ENCODE measurements around the gene GNL1.
"Not testable (repeated sequence)": the region's sequence is repeated elsewhere in the genome, so short reads cannot be mapped to it uniquely, and the experiment has no call there.

The GNL1 gene

DNA sequence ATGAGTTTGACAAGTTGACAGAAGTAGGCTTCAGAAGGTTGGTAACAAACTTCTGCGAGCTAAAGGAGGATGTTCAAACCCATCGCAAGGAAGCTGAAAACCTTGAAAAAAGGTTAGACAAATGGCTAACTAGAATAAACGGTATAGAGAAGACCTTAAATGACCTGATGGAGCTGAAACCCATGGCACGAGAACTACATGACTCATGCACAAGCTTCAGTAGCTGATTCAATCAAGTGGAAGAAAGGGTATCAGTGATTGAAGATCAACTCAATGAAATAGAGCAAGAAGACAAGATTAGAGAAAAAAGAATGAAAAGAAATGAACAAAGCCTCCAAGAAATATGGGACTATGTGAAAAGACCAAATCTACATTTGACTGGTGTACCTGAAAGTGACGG is 34.3 kb downstream of the GNL1 start:
- not testable (repeated sequence) for DNase-seq

DNA sequence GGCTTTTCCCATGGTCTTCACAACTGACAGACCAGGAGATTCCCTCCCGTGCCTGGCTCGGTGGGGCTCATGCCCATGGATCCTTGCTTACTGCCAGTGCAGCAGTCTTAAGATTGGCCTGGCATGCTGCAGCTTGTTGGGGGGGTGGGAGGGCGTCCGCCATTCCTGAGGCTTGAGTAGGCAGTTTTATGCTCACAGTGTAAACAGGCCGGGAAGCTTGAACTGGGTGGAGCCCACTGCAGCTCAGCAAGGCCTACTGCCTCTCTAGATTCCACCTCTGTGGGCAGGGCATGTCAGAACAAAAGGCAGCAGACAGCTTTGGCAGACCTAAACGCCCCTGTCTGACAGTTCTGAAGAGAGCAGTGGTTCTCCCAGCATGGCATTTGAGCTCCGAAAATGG is 35.2 kb downstream of the GNL1 start:
- DNase-seq, result not testable (repeated sequence)

DNA sequence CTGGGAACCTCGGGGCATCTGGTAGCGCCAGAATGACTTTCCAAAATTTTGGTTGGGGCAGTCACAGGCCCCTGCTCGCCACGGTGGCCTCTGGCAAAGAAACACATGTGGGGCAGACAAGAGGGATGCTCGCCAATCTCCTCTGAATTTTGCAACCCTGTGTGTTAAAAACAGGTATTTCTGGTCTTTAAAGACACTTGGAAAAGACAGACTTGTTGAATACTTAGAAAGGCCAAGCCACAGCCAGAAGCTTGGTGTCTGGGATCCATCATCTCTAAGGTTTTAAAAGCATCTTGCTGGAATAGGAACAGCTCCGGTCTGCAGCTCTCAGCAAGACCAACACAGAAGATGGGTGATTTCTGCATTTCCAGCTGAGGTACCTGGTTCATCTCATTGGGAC is 35.8 kb downstream of the GNL1 start:
- no peak for DNase-seq

DNA sequence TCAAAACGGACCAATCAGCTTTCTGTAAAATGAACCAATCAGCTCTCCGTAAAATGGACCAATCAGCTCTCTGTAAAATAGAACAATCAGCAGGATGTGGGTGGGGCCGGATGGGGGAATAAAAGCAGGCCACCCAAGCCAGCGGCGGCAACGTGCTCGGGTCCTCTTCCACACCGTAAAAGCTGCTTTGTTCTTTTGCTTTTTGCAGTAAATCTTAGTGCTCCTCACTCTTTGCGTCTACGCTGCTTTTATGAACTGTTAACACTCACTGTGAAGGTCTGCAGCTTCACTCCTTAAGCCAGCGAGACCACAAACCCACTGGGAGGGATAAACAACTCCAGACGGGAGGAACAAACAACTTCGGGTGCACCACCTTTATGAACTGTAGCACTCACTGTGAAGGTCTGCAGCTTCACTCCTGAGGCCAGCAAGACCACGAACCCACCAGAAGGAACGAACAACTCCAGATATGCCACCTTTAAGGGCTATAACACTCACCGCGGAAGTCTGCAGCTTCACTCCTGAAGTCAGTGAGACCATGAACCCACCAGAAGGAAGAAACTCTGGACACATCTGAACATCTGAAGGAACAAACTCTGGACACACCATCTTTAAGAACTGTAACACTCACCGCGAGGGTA is 37.7 kb downstream of the GNL1 start:
- peak; percentile 33 for DNase-seq

DNA sequence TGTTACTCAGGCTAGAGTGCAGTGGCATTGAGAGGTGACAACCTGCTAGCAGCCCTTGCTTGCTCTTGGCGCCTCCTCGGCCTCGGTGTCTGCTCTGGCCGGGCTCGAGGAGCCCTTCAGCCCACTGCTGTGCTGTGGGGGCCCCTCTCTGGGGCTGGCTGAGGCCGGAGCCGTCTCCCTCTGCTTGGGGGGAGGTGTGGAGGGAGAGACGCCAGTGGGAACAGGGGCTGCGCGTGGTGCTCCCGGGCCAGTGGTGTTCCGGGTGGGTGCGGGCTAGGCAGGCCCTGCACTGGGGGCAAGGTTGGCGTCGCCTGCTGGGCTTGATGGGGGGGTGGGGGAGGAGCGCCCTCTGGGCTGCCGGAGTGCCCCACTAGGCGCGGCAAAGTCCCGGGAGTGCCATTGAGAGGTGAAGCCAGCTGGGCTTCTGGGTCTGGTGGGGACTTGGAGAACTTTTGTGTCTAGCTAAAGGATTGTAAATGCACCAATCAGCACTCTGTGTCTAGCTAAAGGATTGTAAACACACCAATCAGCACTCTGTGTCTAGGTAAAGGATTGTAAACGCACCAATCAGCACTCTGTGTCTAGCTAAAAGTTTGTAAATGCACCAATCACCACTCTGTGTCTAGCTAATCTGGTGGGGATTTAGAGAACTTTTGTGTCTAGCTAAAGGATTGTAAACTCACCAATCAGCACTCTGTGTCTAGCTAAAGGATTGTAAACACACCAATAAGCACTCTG is 38.4 kb downstream of the GNL1 start:
- not testable (repeated sequence) for DNase-seq

DNA sequence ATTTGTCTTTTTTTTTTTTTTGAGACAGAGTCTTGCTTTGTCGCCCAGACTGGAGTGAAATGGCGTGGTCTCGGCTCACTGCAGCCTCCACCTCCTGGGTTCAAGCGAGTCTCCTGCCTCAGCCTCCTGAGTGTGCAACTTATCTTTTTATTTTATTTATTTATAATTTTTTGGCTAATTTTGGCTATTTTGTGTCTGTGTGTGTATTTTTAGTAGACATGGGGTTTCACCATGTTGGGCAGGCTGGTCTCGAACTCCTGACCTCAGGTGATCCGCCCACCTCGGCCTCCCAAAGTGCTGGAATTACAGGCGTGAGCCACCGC is 39.6 kb downstream of the GNL1 start:
- not testable (repeated sequence) for DNase-seq

DNA sequence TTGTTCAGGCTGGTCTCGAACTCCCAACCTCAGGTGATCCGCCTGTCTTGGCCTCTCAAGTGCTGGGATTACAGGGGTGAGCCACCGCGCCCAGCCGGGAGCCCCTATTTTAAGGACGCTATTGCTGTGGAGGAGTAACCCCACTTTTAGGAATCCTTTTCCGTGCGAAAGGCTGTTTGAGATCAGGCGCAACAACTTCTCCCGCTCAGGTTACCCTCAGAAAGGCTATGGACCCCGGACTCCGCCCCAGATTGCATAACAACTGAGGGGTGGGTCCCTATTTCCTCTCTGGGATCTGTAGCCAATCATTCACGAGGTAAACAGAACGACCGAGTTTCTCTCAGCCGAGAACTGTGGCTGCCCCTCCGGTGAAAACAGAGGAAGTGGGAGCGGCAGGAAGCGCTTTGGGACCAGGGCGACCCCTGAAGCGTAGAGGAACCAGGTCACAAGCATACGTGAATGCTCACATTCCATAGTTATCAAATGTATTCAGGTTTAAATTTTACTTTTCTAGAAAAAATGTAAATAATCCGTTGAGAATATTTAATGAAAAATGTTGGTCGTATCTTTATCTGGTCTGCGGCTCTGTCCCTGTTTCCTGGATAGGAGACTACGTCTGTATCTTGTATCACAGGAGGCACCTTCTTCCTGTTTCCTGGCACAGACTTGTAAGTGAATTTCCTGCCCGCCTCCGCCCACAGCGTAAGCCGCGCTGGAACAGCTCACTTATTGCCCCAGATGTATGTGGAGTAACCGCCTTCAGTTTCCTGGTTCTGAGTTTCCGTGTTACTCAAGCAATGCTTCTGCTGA is 40.1 kb downstream of the GNL1 start:
- DNase-seq, result peak; percentile 87

DNA sequence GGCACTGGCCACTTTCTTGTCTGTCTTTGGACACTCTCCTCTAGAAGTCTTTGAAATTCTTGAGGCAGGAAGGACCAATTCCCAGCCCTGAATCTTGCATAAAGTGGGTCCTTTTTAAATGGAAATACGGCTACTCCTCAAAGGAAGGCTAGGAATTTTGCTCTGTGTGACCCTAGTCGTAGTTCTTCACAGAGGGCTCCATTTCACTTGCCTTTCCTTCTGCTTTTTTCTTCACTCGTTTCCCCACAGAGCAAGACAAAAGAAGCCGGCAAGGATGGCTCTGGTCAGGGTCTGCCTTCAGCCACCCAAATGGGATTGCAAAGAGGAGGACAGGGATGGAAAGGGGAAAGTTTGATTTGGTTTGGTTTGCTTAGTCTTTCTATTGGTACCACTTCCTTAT is 41.2 kb downstream of the GNL1 start:
- DNase-seq, result no peak

DNA sequence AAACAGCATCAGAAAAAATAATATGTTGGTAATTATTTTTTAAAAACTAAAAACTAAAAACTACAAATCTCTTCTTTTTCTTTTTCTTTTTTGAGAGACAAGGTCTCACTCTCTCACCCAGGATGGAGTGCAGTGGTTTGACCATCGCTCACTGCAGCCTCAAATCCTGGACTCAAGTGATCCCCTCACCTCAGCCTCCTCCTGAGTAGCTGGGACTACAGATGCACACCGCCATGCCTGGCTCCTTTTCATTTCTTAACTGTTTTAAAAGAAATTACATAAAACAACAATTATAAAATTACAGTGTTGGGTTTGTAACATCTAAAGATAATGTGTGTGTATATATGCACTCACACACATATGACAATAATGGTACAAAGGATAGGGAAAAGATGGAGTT is 42.8 kb downstream of the GNL1 start:
- no peak for DNase-seq

DNA sequence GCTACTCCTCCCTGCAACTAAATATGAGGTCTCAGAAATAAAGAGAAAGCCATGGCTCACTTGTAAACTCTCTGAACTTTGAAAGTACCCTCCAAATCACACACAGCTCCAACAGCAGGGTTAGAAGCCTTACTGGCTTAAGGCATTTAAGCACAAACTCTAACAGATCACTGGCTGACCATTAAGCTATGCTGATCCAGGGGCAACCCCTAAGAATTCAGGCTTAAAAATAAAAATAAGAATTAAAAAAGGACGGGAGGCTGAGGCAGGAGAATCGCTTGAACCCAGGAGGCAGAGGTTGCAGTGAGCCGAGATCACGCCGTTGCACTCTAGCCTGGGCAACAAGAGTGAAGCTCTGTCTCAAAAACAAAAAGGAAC is 45.1 kb downstream of the GNL1 start:
- DNase-seq, result no peak

DNA sequence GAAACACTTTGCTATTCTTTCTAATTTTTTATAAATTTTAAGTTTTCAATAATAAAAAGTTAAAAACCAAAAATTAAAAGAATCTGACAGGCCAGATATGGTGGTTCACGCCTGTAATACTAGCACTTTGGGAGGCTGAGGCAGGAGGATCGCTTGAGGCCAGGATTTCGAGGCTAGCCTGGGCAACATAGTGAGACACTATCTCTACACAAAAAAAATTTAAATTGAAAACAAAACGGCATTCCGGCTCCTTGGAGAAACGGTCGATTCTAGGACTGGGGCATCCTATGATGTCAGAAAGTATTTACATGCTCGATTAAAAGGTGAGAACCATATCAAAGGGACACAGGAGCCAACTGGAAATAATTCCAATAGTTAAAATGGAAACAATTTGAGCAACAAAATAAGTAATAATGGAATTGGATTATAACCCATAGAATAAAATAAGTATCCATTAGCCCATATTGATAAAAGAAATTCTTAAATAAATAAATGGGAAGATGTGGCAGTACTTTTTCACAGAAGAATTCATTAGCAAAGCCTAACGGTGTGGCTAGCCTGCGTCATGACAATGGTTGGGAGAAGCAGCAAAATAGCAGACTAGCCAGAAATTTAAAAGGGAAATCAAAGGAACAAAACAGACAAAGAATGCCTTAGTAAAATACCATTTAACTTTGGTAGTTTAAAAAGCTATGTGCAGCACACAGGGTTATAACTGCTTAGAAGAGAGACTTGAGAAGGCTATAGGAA is 45.7 kb downstream of the GNL1 start:
- DNase-seq, result no peak

DNA sequence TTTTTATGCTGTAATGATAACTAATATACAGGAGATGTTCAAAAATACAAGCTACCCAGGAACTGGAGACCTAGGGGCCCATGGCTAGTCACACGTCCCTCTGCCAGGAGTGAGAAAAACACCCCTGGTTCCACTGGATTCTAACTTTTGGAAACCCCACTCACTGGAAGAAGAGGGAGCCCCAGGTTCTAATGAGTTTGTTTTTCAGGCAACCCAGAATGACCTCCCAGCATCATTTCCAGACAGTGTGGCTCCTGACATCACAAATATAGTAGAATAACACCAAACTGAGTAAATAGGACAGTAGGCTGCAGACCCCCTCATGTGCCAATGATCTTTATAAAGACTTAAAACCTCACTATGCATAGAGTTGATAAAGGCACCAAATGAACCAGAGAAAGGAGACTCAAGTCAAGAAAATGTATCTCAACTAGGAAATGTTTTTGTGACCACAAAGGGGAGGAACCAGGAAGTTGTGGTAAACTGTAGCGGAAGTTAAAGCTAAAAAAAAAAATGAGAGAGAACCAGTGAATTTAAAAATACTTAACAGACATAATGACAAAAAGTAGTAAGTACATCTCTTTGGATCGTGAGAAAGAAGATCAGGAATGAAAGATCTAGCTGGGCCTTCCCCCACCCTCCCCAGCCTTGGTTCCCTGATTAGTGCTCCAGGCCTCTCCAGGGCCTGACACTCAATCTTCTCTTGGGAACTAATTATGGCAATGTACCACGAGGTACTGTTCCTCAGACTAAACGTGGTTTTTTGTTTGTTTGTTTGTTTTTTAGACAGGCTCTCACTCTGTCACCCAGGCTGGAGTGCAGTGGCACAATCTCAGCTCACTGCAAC is 47.2 kb downstream of the GNL1 start:
- no peak for DNase-seq

DNA sequence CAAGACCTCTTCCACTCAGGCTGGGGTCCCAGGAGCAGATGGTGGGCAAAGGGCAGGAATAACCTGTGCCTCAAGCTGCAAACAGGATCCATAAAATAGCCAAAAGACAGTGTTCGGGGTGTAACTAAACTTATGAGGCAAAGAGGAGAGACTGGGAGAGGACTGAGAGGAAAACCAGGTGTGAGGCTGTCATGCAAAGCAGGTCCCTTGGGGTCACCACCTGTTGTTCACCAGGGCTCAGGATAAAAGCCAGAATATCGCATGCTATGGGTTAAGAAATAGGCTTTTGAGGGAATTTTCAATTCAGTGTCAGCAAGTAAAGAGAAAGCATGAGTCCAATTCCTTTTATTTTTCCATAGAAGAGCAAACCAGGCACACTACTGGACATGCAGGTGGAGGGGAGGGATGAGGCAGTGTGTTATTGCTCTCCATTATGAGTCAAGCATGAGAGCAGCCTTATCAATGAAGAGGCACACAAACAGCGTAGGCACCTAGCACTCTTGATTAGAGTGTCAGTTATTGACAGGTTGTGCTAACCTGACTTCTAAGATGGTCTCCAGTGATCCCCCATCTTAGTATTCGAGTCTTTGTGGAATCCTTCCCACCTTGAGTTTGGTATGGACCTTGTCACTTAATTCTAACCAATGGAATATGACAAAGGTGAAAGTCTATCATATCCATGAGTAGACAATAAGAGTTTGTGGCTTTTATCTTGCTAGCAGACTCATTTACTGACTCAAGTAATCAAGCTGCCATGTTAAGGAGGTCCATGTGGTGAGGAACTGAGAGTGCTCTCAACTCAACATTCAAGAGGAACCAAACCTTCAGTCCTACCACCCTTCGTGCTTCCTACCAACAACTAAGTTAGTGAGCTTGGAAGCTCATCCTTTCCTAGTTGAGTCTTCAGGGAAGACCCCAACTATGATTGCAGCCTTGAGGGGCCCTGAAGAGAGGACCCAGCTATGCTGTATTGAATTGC is 48.2 kb downstream of the GNL1 start:
- DNase-seq, result no peak

DNA sequence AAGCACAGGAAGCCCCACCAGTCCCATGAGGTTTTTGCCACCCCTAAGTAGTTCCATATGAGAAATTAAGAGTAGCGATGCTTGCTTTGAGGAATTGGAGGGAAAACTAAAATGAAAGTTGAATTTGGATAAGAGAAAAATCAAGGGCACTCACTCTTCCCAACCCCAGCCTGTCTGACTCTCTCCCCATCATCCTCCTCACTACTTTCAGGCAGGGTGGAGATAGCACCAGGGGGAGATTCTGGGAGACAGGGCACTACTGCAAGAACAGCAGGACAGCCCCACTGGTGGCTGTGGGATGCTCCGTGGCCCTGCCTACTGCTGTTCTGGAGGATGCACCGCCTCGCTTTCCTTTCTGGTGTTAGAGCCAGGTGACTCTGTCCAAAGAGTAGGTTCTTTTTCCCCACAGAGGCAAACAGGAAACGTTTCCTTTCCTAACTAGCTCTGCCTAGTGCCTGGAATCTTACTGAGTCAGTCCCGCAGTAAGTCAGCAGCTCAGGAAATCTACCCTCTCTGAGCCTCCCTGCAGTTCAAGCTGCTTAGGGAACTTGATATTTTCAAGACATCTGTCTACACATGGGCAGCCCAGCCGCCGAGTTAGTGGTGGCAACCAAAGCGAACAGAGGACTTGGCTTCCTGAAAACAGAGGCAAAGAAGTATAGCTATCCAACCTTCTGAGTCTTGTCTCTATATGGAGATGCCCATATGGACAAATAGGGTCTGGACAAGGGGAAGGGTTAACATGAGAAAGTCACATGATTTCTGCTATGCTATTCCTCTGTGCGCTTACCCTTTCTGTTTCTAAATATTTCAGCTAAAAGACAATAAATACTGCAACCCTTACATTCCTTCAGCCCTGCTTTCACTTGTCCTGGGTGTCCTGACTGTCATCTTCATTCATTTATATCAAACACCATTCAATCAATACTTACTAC is 55.6 kb downstream of the GNL1 start:
- DNase-seq, result no peak

DNA sequence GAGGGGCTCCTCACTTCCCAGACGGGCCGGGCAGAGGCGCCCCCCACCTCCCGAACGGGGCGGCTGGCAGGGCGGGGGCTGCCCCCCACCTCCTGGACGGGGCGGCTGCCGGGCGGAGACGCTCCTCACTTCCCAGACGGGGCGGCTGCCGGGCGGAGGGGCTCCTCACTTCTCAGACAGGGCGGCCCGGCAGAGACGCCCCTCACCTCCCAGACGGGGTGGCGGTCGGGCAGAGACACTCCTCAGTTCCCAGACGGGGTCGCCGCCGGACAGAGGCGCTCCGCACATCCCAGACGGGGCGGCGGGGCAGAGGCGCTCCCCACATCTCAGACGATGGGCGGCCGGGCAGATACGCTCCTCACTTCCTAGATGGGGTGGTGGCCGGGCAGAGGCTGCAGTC is 57.6 kb downstream of the GNL1 start:
- DNase-seq, result not testable (repeated sequence)

DNA sequence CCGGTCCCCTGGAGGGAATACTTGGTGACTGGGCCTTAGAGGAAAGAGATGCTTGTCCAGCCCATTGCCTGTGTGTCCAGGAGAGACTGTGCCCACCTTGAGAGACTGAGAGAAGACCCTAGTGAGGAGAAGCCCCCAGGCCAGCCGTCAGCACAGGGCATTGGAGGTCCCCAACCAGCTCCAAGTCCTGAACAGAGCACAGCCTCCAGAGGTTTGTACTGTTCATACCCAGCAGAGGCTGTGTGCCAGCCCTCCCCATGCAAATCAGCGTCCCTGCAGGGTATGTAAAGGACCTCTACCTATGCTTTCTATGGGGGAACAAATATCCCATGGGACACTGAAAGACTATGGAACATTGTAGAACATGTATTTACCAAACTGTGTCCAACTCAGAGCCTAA is 58.6 kb downstream of the GNL1 start:
- DNase-seq, result no peak

DNA sequence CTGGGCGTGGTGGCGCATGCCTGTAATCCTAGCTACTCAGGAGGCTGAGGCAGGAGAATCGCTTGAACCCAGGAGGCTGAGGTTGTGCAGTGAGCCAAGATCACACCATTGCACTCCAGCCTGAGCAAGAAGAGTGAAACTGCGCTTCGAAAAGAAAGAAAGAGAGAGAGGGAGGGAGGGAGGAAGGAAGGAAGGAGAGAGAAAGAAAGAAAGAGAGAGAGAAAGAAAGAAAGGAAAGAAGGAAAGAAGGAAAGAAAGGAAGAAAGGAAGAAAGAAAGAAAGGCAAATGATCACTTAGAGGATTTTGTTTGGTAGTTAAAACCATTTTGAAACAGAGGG is 59.1 kb downstream of the GNL1 start:
- not testable (repeated sequence) for DNase-seq

DNA sequence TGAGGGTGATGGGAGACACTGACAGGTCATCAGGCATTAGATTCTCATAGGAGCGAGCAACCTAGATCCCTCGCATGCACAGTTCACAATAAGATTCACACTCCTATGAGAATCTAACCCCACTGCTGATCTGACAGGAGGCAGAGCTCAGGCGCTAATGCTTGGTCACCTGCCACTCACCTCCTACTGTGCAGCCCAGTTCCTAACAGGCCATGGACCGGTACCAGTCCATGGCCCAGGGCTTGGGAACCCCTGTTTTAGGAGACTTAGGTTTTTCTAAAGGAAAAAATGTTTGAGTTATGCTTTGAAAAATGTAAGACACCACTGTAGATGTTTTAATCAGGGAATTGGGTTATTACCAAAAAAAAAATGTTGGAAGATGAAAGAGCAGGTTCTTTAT is 60.3 kb downstream of the GNL1 start:
- no peak for DNase-seq

DNA sequence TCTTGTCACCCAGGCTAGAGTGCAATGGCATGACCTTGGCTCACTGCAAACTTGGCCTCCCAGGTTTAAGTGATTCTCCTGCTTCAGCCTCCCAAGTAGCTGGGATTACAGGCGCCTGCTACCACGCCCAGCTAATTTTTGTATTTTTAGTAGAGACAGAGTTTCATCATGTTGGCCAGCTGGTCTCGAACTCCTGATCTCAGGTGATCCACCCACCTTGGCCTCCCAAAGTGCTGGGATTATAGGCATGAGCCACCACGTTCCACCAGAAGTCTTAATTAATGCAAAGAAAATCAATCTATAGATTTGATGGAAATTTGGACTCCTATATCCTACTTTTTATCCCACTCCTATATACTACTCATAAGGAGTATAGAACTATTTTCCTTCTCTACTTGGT is 61.2 kb downstream of the GNL1 start:
- not testable (repeated sequence) for DNase-seq

DNA sequence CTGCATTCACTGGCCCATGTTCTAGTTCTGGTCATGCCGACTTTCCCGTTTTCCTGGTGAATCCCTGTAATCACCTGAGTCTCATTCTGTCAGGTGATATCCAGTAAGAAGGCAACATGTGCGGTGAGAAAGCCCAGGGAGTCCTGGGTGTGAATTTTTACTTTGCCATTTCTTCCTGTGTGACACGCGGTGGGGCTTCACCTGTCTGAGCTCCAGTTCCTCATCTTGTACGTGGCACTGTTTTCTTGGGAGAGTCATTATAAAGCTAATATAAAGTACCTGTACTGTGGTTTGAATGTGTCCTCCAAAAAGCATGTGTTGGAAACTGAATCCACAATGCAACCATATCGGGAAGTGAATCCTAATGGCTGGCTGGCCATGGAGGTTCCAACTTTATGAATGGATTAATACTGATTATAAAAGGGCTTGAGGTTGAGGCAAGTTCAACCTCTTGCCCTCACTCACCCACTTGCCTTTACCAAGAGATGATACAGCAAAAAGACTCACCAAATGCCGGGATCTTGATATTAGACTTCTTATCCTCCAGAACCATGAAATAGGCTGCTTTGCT is 61.9 kb downstream of the GNL1 start:
- peak; percentile 38 for DNase-seq
